Measurements from ENCODE around the gene CACNB3. TPM values are rescaled to one million over a fixed set of nuclear protein-coding genes. Genes with fewer than 3 reads are reported as not detected.

Gene CACNB3
- total and polyA plus RNA-seq, 9 of the 15 experiments (the other 6 are each of a cell fraction or from before 2014, with no cell fraction given) = 0.24 to 2.0 (median 1.5) TPM

DNA sequence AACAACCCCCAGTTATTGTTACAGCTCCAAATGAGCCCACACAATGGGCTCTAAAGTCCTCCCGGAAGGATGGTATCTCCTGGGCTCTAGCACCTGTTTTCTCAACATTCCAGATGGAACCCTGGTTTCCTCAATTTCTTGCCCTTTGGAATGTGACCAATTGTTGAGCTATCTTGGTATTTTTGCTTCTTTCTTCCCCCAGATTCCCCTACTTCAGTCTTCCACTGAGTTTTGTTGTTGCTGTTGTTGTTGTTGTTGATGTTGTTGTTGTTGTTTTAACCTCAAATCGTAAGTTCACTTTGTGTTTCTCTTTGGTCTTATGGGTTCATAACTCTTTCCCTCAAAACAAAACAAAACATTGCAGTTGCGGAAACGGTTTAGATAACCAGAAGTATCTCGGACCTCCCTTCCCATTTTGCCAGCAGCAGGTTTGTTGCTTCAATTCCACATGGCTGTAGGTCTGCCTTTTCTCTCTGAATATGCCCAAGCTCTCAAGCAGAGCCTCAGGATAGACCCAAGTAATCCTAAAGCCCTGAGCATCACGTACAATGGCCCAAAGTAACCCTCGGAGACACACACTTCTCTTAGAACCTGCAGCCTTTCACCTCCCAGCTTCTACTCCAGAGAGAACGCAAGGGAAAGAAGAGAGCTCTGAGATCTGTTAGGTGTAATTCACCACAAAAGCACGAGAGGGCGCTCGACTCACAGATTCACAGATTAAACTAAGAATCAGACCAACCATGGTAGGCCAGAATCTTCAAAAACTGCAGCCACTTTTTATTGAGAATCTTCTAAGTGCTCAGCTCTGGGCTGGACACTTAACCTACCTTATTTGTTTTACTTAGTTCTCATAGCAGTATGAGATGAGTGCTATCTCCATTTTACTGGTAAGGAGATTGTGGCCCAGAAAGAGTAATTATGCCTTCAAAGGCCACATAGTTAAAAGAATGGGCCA, 34.7 kb downstream of the CACNB3 start (continued):
- TF ChIP-seq MTA3 (IDR thresholded peaks at IDR 0.05; ENCODE audit: borderline replicate concordance) (peak; percentile 64; the same call in 1 of the 2 replicates), RBM15 (IDR thresholded peaks at IDR 0.05; ENCODE audit: insufficient read depth, low read length) (no peak), ZFP30 (CRISPR knock-in tag; IDR thresholded peaks at IDR 0.05; ENCODE audit: borderline replicate concordance) (no peak), PHB2 (IDR thresholded peaks at IDR 0.05; ENCODE audit: low read depth) (no peak), EHMT2 (IDR thresholded peaks at IDR 0.05) (no peak), MNT (conservative IDR thresholded peaks at IDR 0.05) (no peak), KDM2B (CRISPR knock-in tag; IDR thresholded peaks at IDR 0.05) (no peak), ESRRA (IDR thresholded peaks at IDR 0.05; ENCODE audit: borderline replicate concordance, low read depth) (no peak), MCM5 (IDR thresholded peaks at IDR 0.05; ENCODE audit: low read depth) (no peak), MAZ (CRISPR knock-in tag; conservative IDR thresholded peaks at IDR 0.05 in 1 of 2, IDR thresholded peaks at IDR 0.05 in 1 of 2) (peak in 1 of 2 experiments; percentile 31; a peak in 2 of 4 replicates), SETDB1 (IDR thresholded peaks at IDR 0.05; ENCODE audit: low read length) (no peak), KAT8 (IDR thresholded peaks at IDR 0.05; ENCODE audit: low read depth) (no peak), TSC22D4 (tag; IDR thresholded peaks at IDR 0.05) (no peak), ZNF124 (CRISPR knock-in tag; IDR thresholded peaks at IDR 0.05) (no peak), ZNF197 (CRISPR knock-in tag; IDR thresholded peaks at IDR 0.05; ENCODE audit: low read depth) (peak; percentile 49; the same call in 1 of the 2 replicates), ATF7 (IDR thresholded peaks at IDR 0.05) (no peak), PTTG1 (tag; IDR thresholded peaks at IDR 0.05; ENCODE audit: low read depth) (no peak), NR2C1 (IDR thresholded peaks at IDR 0.05) (no peak), NR2C1 (tag; IDR thresholded peaks at IDR 0.05) (no peak), CHCHD3 (CRISPR knock-in tag; IDR thresholded peaks at IDR 0.05) (no peak), TAF7 (tag; IDR thresholded peaks at IDR 0.05) (peak; percentile 80)
- TF ChIP-seq, protein P1, sequence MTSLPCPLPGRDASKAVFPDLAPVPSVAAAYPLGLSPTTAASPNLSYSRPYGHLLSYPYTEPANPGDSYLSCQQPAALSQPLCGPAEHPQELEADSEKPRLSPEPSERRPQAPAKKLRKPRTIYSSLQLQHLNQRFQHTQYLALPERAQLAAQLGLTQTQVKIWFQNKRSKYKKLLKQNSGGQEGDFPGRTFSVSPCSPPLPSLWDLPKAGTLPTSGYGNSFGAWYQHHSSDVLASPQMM (CRISPR knock-in tag; IDR thresholded peaks at IDR 0.05) = no peak
- TF ChIP-seq, protein P2, sequence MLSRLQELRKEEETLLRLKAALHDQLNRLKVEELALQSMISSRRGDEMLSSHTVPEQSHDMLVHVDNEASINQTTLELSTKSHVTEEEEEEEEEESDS (CRISPR knock-in tag; IDR thresholded peaks at IDR 0.05) = no peak
- TF ChIP-seq, protein P3, sequence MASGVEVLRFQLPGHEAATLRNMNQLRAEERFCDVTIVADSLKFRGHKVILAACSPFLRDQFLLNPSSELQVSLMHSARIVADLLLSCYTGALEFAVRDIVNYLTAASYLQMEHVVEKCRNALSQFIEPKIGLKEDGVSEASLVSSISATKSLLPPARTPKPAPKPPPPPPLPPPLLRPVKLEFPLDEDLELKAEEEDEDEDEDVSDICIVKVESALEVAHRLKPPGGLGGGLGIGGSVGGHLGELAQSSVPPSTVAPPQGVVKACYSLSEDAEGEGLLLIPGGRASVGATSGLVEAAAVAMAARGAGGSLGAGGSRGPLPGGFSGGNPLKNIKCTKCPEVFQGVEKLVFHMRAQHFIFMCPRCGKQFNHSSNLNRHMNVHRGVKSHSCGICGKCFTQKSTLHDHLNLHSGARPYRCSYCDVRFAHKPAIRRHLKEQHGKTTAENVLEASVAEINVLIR (CRISPR knock-in tag; IDR thresholded peaks at IDR 0.05) = no peak
- TF ChIP-seq, protein P4, sequence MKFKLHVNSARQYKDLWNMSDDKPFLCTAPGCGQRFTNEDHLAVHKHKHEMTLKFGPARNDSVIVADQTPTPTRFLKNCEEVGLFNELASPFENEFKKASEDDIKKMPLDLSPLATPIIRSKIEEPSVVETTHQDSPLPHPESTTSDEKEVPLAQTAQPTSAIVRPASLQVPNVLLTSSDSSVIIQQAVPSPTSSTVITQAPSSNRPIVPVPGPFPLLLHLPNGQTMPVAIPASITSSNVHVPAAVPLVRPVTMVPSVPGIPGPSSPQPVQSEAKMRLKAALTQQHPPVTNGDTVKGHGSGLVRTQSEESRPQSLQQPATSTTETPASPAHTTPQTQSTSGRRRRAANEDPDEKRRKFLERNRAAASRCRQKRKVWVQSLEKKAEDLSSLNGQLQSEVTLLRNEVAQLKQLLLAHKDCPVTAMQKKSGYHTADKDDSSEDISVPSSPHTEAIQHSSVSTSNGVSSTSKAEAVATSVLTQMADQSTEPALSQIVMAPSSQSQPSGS (CRISPR knock-in tag; IDR thresholded peaks at IDR 0.05) = no peak
